Mesendoderm (in vitro differentiated cells): Measurements from ENCODE around the gene ZFYVE21.

Experiments
- DNase-seq: peaks from one replicate; pipeline ENCODE4 v3.0.0; 2013
- H2AK5ac ChIP-seq: 2 replicates; pipeline ENCODE4 v1.6.1; 2013; ENCODE audit warnings: low read length, inconsistent platforms
- H2BK120ac ChIP-seq: 2 replicates; pipeline ENCODE4 v1.6.1; 2013; ENCODE audit warnings: low read depth, mild to moderate bottlenecking, low read length, moderate library complexity, mixed read lengths
- H2BK15ac ChIP-seq: replicated peaks from 2 replicates; pipeline ENCODE4 v1.6.1; 2013; ENCODE audit warnings: low read depth, mild to moderate bottlenecking, moderate library complexity
- H2BK5ac ChIP-seq: 2 replicates; pipeline ENCODE4 v1.6.1; 2013; ENCODE audit warnings: low read length, inconsistent platforms
- H3K18ac ChIP-seq: 2 replicates; pipeline ENCODE4 v1.6.1; 2013; ENCODE audit warnings: mild to moderate bottlenecking, low read length, mixed read lengths
- H3K23ac ChIP-seq: one replicate; pipeline ENCODE4 v1.6.1; 2013; ENCODE audit warnings: low read length
- H3K27ac ChIP-seq: 2 replicates; pipeline ENCODE4 v1.5.1; 2013; ENCODE audit warnings: low read depth, mild to moderate bottlenecking, inconsistent platforms, low read length, moderate library complexity
- H3K27me3 ChIP-seq: 2 replicates; pipeline ENCODE4 v1.6.1; 2013; ENCODE audit warnings: low read length, control low read depth, mild to moderate bottlenecking, inconsistent platforms; ENCODE audit not compliant: insufficient read depth, poor library complexity
- H3K36me3 ChIP-seq: 2 replicates; pipeline ENCODE4 v1.6.1; 2013; ENCODE audit warnings: low read length, inconsistent platforms; ENCODE audit not compliant: control insufficient read depth, insufficient read depth
- H3K4ac ChIP-seq: one replicate; pipeline ENCODE4 v1.6.1; 2013; ENCODE audit warnings: low read depth, mild to moderate bottlenecking, low read length, moderate library complexity
- H3K4me1 ChIP-seq: 2 replicates; pipeline ENCODE4 v1.6.1; 2013; ENCODE audit warnings: low read depth, low read length, inconsistent platforms; ENCODE audit not compliant: control insufficient read depth
- H3K4me2 ChIP-seq: 2 replicates; pipeline ENCODE4 v1.6.1; 2013; ENCODE audit warnings: low read length
- H3K4me3 ChIP-seq: 2 replicates; pipeline ENCODE4 v1.5.1; 2013; ENCODE audit warnings: mild to moderate bottlenecking, low read length
- H3K56ac ChIP-seq: one replicate; pipeline ENCODE4 v1.6.1; 2013; ENCODE audit warnings: low read length
- H3K79me1 ChIP-seq: 2 replicates; pipeline ENCODE4 v1.6.1; 2013; ENCODE audit warnings: low read length, inconsistent platforms
- H3K79me2 ChIP-seq: 2 replicates; pipeline ENCODE4 v1.6.1; 2013; ENCODE audit warnings: mild to moderate bottlenecking, low read length; ENCODE audit not compliant: control insufficient read depth, insufficient read depth
- H3K9ac ChIP-seq: 2 replicates; pipeline ENCODE4 v1.6.1; 2013; ENCODE audit warnings: low read length, inconsistent platforms
- H4K5ac ChIP-seq: one replicate; pipeline ENCODE4 v1.6.1; 2013; ENCODE audit warnings: low read length
- H4K8ac ChIP-seq: one replicate; pipeline ENCODE4 v1.6.1; 2013; ENCODE audit warnings: low read depth, mild to moderate bottlenecking, control low read depth, low read length, moderate library complexity
- WGBS: extraction: QIAGEN DNeasy Blood & Tissue Kit; methylation state at CpG from one replicate; pipeline ENCODE4 v1.1.7; 2013; ENCODE audit warnings: low lambda C conversion rate, missing lambda C conversion rate; ENCODE audit not compliant: insufficient coverage; ENCODE audit errors: extremely low coverage; 5-methylcytosine and 5-hydroxymethylcytosine counted together

ZFYVE21 gene

GRCh38 chr14:103725739-103726395 is 10.3 kb downstream of the ZFYVE21 start:
- no peaks in the 10 kb centered on the region for H3K4me1 ChIP-seq
- H2BK120ac ChIP-seq, result no peak overlapping the region
- WGBS, result no CpG with 5 or more reads among the region's 16 CpGs
- no peak overlapping the region for H3K4ac ChIP-seq
- H3K79me2 ChIP-seq, result peaks cover 9% of the 10 kb centered on the region
- H3K18ac ChIP-seq, result no peak overlapping the region
- H3K9ac ChIP-seq, result no peak overlapping the region
- H3K4me2 ChIP-seq, result no peak overlapping the region
- no peak overlapping the region for H2BK5ac ChIP-seq
- H3K56ac ChIP-seq, result no peak overlapping the region
- no peaks in the 10 kb centered on the region for H3K27me3 ChIP-seq
- no peak overlapping the region for H3K23ac ChIP-seq
- H4K8ac ChIP-seq, result no peak overlapping the region
- peaks cover 17% of the 10 kb centered on the region for H3K79me1 ChIP-seq
- DNase-seq, result no peak
- H2BK15ac ChIP-seq, result no peak overlapping the region
- H3K27ac ChIP-seq, result no peak overlapping the region
- no peak overlapping the region for H3K4me3 ChIP-seq
- no peak overlapping the region for H4K5ac ChIP-seq
- H3K36me3 ChIP-seq, result no peaks in the 10 kb centered on the region
- no peak overlapping the region for H2AK5ac ChIP-seq

- Histone ChIP-seq H2BK15ac (no peak overlapping the region), H3K9ac (no peak overlapping the region), H3K4ac (no peak overlapping the region), H3K4me2 (no peak overlapping the region), H2BK5ac (no peak overlapping the region), H3K4me3 (no peak overlapping the region), H3K27me3 (no peaks in the 10 kb centered on the region), H3K18ac (no peak overlapping the region), H3K56ac (no peak overlapping the region), H4K5ac (no peak overlapping the region), H3K36me3 (no peaks in the 10 kb centered on the region), H3K27ac (no peak overlapping the region), H3K4me1 (no peaks in the 10 kb centered on the region), H3K23ac (no peak overlapping the region), H3K79me2 (peaks cover 9% of the 10 kb centered on the region), H2BK120ac (no peak overlapping the region), H2AK5ac (no peak overlapping the region), H3K79me1 (peaks cover 13% of the 10 kb centered on the region), H4K8ac (no peak overlapping the region)
- DNase-seq, result no peak
- no CpG with 5 or more reads among the region's 18 CpGs for WGBS
Observed at GRCh38 chr14:103726474-103726873, 10.9 kb downstream of the ZFYVE21 start.

GRCh38 chr14:103727313-103727980 is 11.8 kb downstream of the ZFYVE21 start:
- Histone ChIP-seq H3K23ac (no peak overlapping the region), H2BK5ac (no peak overlapping the region), H2AK5ac (no peak overlapping the region), H3K36me3 (no peaks in the 10 kb centered on the region), H4K5ac (no peak overlapping the region), H3K27ac (no peak overlapping the region), H4K8ac (no peak overlapping the region), H3K4me2 (no peak overlapping the region), H3K4me3 (no peak overlapping the region), H3K9ac (no peak overlapping the region), H2BK15ac (no peak overlapping the region), H3K79me1 (peaks cover 9% of the 10 kb centered on the region), H3K27me3 (no peaks in the 10 kb centered on the region), H3K18ac (no peak overlapping the region), H2BK120ac (no peak overlapping the region), H3K4me1 (no peaks in the 10 kb centered on the region), H3K56ac (no peak overlapping the region), H3K4ac (no peak overlapping the region), H3K79me2 (peaks cover 5% of the 10 kb centered on the region)
- no CpG with 5 or more reads among the region's 53 CpGs for WGBS
- no peak for DNase-seq

- H3K9ac ChIP-seq, result no peak overlapping the region
- no peak overlapping the region for H2BK15ac ChIP-seq
- H3K36me3 ChIP-seq, result peaks cover 1% of the 10 kb centered on the region
- no peak overlapping the region for H2BK120ac ChIP-seq
- no peak for DNase-seq
- no peak overlapping the region for H3K56ac ChIP-seq
- peaks cover 6% of the 10 kb centered on the region for H3K79me1 ChIP-seq
- no peak overlapping the region for H4K5ac ChIP-seq
- H3K4me2 ChIP-seq, result no peak overlapping the region
- no peak overlapping the region for H3K23ac ChIP-seq
- H3K27ac ChIP-seq, result no peak overlapping the region
- peaks cover 3% of the 10 kb centered on the region for H3K79me2 ChIP-seq
- H2BK5ac ChIP-seq, result no peak overlapping the region
- no peak overlapping the region for H4K8ac ChIP-seq
- no peaks in the 10 kb centered on the region for H3K4me1 ChIP-seq
- WGBS, result no CpG with 5 or more reads among the region's 19 CpGs
- H3K4me3 ChIP-seq, result no peak overlapping the region
- H3K4ac ChIP-seq, result no peak overlapping the region
- H3K27me3 ChIP-seq, result no peaks in the 10 kb centered on the region
- no peak overlapping the region for H3K18ac ChIP-seq
- no peak overlapping the region for H2AK5ac ChIP-seq
Observed at GRCh38 chr14:103728141-103728540, 12.5 kb downstream of the ZFYVE21 start.

- Histone ChIP-seq H3K18ac (no peak overlapping the region), H3K4me3 (no peak overlapping the region), H3K4ac (no peak overlapping the region), H3K4me2 (no peak overlapping the region), H2BK120ac (no peak overlapping the region), H3K27ac (no peak overlapping the region), H3K23ac (no peak overlapping the region), H3K79me2 (peaks cover 3% of the 10 kb centered on the region), H2AK5ac (no peak overlapping the region), H3K36me3 (peaks cover 3% of the 10 kb centered on the region), H3K56ac (no peak overlapping the region), H4K8ac (no peak overlapping the region), H4K5ac (no peak overlapping the region), H3K4me1 (no peaks in the 10 kb centered on the region), H3K79me1 (peaks cover 6% of the 10 kb centered on the region), H3K9ac (no peak overlapping the region), H2BK15ac (no peak overlapping the region), H3K27me3 (no peaks in the 10 kb centered on the region), H2BK5ac (no peak overlapping the region)
- WGBS, result no CpG with 5 or more reads among the region's 12 CpGs
- DNase-seq, result no peak
Observed at GRCh38 chr14:103728721-103729120, 13.1 kb downstream of the ZFYVE21 start.
